ENCODE data around the gene SLC2A13. TPM values are rescaled to one million over a fixed set of nuclear protein-coding genes. Genes with fewer than 3 reads are reported as not detected.

SLC2A13 gene
- total RNA-seq, 1 experiment from 2014 or later, result 1.6 TPM

- no TSS peak for BruUV-seq (replicated peaks)
- ChIA-PET POLR2A (ENCODE audit: unreplicated experiment) (no interaction called here), CTCF (no interaction called here)
- H3K79me2 ChIP-seq (ENCODE audit: low read depth), result no peaks in the 10 kb centered on the region
- no peaks in the 10 kb centered on the region for H3K9me3 ChIP-seq (ENCODE audit: insufficient read depth, low read depth)
- H4K20me1 ChIP-seq (ENCODE audit: insufficient read depth), result no peaks in the 10 kb centered on the region
- H3K4me1 ChIP-seq (replicated peaks; ENCODE audit: insufficient read depth), result peaks cover 11% of the 10 kb centered on the region
- TF ChIP-seq CTCF (conservative IDR thresholded peaks at IDR 0.05) (no peak), EZH2 (IDR thresholded peaks at IDR 0.05; ENCODE audit: low read depth) (no peak)
- no peak overlapping the region for H3K4me3 ChIP-seq
- peak overlapping the region; percentile 39; the same call in 1 of the 2 replicates for H2AFZ ChIP-seq
- H3K36me3 ChIP-seq (ENCODE audit: low read depth), result no peaks in the 10 kb centered on the region
- H3K27me3 ChIP-seq (ENCODE audit: insufficient read depth, low read depth), result no peaks in the 10 kb centered on the region
- no peaks in the 10 kb centered on the region for H3F3A ChIP-seq (ENCODE audit: insufficient read depth, low read depth)
- intact Hi-C loops (cut with micrococcal nuclease; ENCODE audit: unreplicated experiment), result no loop called here
- no peaks in the 10 kb centered on the region for H3K9me2 ChIP-seq (ENCODE audit: insufficient read depth)
- peak overlapping the region; percentile 20; the same call in 1 of the 2 replicates for H3K4me2 ChIP-seq
- H3K27ac ChIP-seq, result 0 out of 2 replicates have a peak overlapping the region, but pooled peaks have one; percentile 1
- DNase-seq, result peak in 1 of 2 experiments; percentile 62
Observed at GRCh38 chr12:39831587-39832315, 274.1 kb downstream of the SLC2A13 start.

- POLR2A ChIA-PET (ENCODE audit: unreplicated experiment), result no interaction called here
- H3K4me3 ChIP-seq, result no peak overlapping the region
- H3F3A ChIP-seq (ENCODE audit: insufficient read depth, low read depth), result no peaks in the 10 kb centered on the region
- H3K9me2 ChIP-seq (ENCODE audit: insufficient read depth), result no peaks in the 10 kb centered on the region
- intact Hi-C loops (cut with micrococcal nuclease; ENCODE audit: unreplicated experiment), result no loop called here
- peaks cover 11% of the 10 kb centered on the region for H3K4me1 ChIP-seq (replicated peaks; ENCODE audit: insufficient read depth)
- H4K20me1 ChIP-seq (ENCODE audit: insufficient read depth), result no peaks in the 10 kb centered on the region
- no peak overlapping the region for H3K27ac ChIP-seq
- no peaks in the 10 kb centered on the region for H3K36me3 ChIP-seq (ENCODE audit: low read depth)
- no peak for DNase-seq
- no peaks in the 10 kb centered on the region for H3K27me3 ChIP-seq (ENCODE audit: insufficient read depth, low read depth)
- no peak for TF ChIP-seq CTCF (conservative IDR thresholded peaks at IDR 0.05)
- CTCF ChIA-PET, result no interaction called here
- BruUV-seq (replicated peaks), result no TSS peak
- no peak overlapping the region for H3K4me2 ChIP-seq
- H2AFZ ChIP-seq, result no peak overlapping the region
- H3K9me3 ChIP-seq (ENCODE audit: insufficient read depth, low read depth), result no peaks in the 10 kb centered on the region
- no peaks in the 10 kb centered on the region for H3K79me2 ChIP-seq (ENCODE audit: low read depth)
Observed at GRCh38 chr12:39830852-39831520, 274.9 kb downstream of the SLC2A13 start.

GRCh38 chr12:39830171-39830570, 275.7 kb downstream of the SLC2A13 start:
- intact Hi-C loops (cut with micrococcal nuclease; ENCODE audit: unreplicated experiment), result no loop called here
- no TSS peak for BruUV-seq (replicated peaks)

More at GRCh38 chr12:39830171-39830570, 275.7 kb downstream of the SLC2A13 start:
- Histone ChIP-seq H3K36me3 (ENCODE audit: low read depth) (no peaks in the 10 kb centered on the region), H3K27me3 (ENCODE audit: insufficient read depth, low read depth) (no peaks in the 10 kb centered on the region), H2AFZ (no peak overlapping the region), H3K9me3 (ENCODE audit: insufficient read depth, low read depth) (no peaks in the 10 kb centered on the region), H3K27ac (no peak overlapping the region), H3K79me2 (ENCODE audit: low read depth) (no peaks in the 10 kb centered on the region), H3K9me2 (ENCODE audit: insufficient read depth) (no peaks in the 10 kb centered on the region), H3K4me2 (no peak overlapping the region), H3F3A (ENCODE audit: insufficient read depth, low read depth) (no peaks in the 10 kb centered on the region), H4K20me1 (ENCODE audit: insufficient read depth) (no peaks in the 10 kb centered on the region), H3K4me1 (replicated peaks; ENCODE audit: insufficient read depth) (peaks cover 11% of the 10 kb centered on the region), H3K4me3 (no peak overlapping the region)
- POLR2A ChIA-PET (ENCODE audit: unreplicated experiment), result no interaction called here
- no peak for DNase-seq
- CTCF ChIA-PET, result no interaction called here
- TF ChIP-seq EZH2 (IDR thresholded peaks at IDR 0.05; ENCODE audit: low read depth) (no peak), CTCF (conservative IDR thresholded peaks at IDR 0.05) (no peak)
